ENCODE measurements around the gene PLEKHA6.

The PLEKHA6 gene

DNA sequence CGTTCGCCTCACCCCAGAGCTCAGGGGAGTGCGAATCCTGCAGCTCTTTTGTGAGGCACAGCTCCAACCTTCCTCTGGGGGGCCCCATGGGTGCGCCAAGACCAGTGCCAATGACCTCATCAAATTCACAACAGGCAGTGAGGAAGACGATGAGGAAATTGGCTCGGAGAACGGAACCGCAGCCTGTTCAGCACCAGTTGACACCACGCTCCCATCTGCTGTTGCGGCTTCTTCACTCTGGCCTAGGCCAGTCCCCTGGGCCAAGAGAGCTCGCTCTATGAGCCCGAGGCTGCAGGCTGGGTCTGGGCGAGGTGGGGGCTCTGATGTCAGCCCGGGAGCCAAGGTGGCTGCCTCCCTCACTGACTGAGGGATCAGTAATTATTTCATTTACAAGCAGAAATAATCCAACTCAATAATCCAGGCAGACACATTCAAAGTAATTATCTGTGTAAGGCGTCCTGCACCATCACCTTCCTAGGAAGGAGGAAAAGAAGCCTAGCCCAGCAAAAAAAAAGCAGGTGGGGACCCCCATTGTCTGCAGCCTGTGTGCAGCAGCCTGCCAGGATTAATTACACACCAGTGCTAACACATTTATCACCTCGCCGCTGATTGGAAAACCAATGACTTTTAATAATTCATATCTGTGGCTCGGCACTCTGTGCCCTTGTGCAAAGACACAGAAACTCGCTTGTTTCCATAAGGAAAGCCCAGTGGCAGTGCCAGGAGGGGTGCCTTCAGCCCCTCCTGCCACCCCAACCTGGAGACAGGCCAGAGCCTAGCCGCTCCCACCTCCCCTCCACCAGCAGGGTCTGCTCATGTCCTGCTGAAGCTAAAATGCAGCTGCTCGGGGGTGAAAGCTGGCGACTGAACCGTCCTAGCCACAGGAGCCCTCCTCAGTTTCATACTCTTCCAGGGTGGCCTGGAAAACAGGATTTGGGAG, 1.9 kb downstream of the PLEKHA6 start:
- no peak for DNase-seq (ENCODE audit: low read depth, low spot score)

DNA sequence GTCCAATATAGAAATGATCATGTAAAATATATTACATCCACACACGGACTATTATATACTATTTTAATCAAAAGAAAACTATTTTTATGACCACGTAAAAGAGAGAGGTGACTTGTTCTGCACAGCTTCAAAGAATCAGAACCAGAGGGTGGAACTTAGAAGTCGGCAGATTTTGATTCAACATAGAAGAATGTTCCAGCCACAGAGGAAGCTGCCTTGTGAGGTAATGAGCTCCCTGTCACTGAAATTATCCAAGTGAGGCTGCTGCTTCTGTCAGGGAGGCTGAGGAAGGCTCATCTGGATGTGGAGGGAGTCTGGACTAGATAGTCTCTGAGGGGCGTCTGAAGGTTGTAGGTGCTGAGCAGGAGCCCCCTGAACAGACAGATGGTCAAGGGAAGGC, 2.7 kb downstream of the PLEKHA6 start:
- DNase-seq (ENCODE audit: low read depth, low spot score), result no peak

DNA sequence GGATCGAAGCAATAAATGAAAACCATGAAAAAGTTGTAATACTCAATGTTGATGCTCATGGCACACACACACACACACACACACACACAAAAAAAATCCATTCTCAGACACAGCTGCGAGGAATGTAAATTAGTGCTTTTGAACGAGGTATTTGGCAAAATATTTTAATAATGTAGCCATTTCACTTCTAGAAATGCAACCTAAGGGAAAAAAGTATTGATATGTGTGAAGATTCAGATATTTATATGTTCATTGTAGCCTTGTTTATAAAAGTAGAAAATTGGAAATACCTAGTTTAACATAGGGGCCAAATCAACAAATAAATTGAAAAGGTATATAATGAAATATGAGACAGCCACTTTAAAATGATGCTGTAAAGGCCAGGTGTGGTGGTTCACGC, 3.8 kb downstream of the PLEKHA6 start:
- DNase-seq (ENCODE audit: low read depth, low spot score), result no peak

DNA sequence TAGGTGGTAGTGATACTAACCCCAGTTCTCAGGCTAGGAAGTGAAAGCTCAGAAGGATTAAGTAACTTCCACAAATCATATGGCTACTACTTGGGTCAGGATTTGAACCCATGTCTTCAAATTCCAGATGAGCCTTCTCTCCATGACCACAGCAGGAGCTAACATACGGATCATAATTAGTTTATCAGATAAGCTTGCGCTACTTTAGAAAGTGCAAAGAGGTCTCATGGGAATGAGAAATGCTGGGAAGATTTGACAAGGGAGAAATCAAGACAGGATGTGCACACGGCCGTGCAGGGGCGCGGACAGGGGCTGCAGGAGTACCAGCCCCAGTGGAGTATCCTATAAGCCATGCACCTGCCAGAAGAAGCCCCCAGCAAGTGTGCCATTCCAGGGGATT, 5.2 kb downstream of the PLEKHA6 start:
- no peak for DNase-seq (ENCODE audit: low read depth, low spot score)

GRCh38 chr1:204353213-204353910, 6.4 kb downstream of the PLEKHA6 start:
- DNase-seq (ENCODE audit: low read depth, low spot score), result no peak

GRCh38 chr1:204350857-204351573, 8.7 kb downstream of the PLEKHA6 start:
- DNase-seq (ENCODE audit: low read depth, low spot score), result no peak

- DNase-seq (ENCODE audit: low read depth, low spot score), result no peak
Measured at GRCh38 chr1:204350312-204350711, 9.4 kb downstream of the PLEKHA6 start.

GRCh38 chr1:204349602-204350001, 10.1 kb downstream of the PLEKHA6 start:
- no peak for DNase-seq (ENCODE audit: low read depth, low spot score)

- no peak for DNase-seq (ENCODE audit: low read depth, low spot score)
Measured at GRCh38 chr1:204348722-204349121, 11.0 kb downstream of the PLEKHA6 start.

DNA sequence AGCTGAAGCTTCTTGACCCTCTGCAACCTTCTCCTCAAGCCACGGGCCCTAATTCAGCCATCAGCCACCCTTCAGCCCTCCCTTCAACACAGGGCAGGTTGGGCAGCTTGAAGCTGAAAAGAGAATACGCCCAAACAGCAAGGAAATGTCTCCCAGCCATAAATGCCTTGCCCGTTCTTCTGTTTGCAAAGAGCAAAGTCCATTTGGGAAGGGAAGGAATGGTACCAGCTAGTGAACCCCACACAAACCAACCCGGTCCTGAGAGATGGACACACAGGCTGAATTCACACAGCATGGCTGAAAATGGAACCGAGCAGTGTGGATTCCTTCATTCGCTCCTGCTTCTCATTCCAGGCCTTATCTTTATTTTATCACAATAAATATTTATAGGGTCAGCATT, 11.5 kb downstream of the PLEKHA6 start:
- DNase-seq (ENCODE audit: low read depth, low spot score), result no peak

DNA sequence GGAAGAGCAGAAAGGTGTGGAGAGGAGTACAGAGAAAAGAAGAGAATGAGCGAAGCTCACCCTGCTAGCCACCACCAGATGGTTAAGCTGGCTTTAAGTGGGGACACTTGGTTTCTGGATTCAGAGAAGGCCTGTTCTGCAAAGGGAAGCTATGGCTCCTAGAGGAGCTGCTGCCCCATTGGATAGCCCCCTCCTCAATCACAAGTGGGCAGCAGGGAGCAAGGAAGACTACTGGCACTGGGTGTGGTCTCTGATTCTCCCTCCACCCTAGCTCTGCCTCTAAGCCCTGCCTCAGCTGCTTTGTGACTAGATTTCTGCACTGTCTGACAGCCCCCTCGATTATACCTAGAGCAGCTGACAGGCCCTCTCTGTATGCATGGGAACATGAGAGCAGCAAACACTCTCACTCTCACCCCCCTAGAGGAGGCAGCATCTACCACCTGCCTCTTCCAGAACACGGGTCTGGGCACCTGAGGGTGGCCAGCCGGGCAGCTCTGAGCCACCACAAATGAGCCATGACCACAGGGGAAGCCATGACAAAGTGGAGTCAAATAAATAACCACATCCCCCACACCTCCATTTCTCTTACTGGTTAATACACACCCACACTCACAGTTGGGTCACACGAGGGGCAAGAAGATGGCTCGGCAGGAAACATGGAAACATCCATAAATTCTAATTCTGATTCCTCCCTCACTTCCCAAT, 13.6 kb downstream of the PLEKHA6 start:
- DNase-seq (ENCODE audit: low read depth, low spot score), result no peak

GRCh38 chr1:204345438-204345841, 14.3 kb downstream of the PLEKHA6 start:
- no peak for DNase-seq (ENCODE audit: low read depth, low spot score)

GRCh38 chr1:204344665-204345355, 14.9 kb downstream of the PLEKHA6 start:
- no peak for DNase-seq (ENCODE audit: low read depth, low spot score)

- no peak for DNase-seq (ENCODE audit: low read depth, low spot score)
Measured at GRCh38 chr1:204343802-204344201, 15.9 kb downstream of the PLEKHA6 start.

GRCh38 chr1:204343247-204343646, 16.5 kb downstream of the PLEKHA6 start:
- DNase-seq (ENCODE audit: low read depth, low spot score), result no peak

GRCh38 chr1:204342310-204342709, 17.4 kb downstream of the PLEKHA6 start:
- DNase-seq (ENCODE audit: low read depth, low spot score), result no peak

DNA sequence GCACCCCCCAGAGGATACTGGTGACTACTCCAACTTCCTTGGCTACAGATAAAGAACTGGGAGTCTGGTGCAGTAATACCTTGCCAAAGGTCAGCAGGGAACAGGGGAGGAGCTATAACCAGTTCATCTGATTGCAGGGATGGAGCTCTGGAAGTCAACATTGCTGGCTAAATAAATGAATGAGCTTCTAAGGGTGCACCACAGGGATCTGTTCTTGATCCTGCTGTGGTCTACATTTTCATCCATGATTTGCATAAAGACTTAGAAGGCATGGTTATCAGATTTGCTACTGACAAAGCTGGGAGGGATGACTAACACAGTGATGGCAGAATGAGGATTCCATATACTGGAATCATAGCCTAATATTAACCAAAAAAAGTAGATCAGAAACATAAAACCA, 18.3 kb downstream of the PLEKHA6 start:
- DNase-seq (ENCODE audit: low read depth, low spot score), result no peak

DNA sequence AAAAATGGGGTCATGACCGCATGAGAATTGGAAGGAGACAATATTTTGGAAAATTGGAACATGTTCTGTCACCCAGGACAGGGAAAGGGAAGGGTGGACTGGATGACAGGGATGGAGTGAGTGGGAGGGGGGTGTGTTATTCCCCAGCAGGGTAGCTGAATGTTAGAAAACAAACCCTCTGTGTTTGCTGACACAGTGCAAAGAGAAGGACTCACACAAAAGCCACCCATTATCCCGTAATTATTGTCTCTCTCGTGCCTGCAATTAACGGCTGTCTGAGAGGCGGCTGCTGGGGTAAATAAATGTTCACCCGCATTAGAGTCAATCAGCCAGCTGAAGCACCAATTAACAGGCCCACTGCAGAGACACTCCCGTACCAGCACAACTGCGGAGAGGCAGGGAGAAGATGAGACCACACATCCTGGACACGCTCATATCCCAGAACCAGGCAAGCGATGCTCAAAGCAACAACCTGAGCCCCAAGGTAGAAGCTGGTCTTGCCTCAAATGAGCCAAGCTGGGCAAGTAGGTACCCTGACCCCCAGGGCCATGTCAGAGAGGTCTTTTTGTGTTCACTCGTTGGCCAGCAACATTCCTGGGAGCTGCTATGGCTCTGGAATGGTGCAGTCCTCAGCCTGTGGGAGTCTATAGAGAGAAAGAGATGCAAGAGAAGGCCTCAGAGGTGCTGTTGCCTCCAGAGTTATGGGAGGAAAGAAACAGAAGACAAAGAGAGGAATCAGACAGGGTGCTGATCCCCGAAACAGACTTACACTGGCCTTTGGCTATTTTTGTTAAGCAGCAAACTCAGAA, 19.4 kb downstream of the PLEKHA6 start:
- DNase-seq (ENCODE audit: low read depth, low spot score), result no peak

DNA sequence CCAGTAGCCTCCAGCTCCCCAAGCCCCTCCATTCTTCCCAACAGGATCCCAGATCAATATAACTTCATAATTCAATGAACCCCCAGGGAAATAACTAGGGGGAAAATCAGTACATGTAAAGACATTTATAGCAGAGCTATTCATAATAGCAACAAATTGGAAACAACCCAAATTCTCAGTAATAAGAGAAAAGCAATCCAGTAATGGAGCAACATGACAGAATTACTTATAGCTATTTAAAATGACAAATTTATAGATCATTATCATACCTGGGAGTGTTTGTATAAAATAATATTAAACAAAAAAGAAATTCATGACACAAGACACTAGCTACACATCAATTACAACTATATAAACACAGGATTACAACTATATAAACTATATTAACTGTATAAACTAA, 20.2 kb downstream of the PLEKHA6 start:
- no peak for DNase-seq (ENCODE audit: low read depth, low spot score)

DNA sequence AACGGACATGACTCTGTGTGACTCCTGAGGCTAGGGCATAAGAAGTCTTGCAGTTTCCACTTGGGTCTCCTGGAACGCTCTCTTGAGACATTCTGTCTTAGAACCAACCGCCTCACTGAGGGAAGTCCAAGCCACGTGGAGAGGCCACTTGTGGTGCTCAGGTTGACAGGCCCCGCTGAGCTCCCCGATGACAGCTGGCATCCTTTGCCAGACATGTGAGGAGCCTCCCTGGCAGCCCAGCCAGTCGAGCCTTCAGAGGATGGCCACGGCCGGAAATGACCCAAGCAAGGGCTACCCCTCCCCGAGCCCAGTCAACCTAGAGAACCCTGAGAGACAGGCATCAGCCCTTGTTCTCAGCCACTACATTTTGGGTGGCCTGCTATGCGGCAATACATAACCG, 20.7 kb downstream of the PLEKHA6 start:
- DNase-seq (ENCODE audit: low read depth, low spot score), result no peak

Data from activated naive CD8-positive, alpha-beta T cell treated with anti-CD3 and anti-CD28 coated beads, Interleukin-2, amount 50 U/mL, for 16 hours (primary cell).